Measurements from ENCODE around the gene FOXN1.

FOXN1 gene

DNA sequence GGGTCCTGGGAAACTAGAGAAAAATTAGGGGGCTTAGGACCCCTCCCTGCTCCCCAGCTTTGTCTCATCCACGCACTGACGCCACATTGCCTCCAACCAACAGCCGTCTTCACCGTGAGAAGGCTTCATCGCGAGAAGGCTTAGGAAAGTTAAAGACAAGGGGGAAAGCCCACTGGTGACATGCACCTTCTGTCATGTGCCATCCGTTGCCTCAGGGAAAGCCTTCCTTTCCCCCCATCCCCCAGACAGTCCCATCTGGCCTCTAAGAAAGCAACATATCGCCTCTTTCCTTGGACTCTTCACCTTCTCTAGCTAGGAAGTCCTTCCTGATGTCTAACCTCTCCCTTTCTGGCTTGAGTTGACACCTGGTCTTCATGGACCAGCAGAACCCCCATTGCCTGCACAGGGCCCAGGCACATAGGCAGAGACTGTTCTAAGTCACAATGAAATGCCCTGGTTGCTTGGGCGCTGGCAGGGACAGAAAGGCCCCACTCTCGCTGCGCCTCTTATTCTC is 2.1 kb downstream of the FOXN1 start:
- Histone ChIP-seq H3K79me2 (ENCODE audit: insufficient read depth, low read length) (no peaks in the 10 kb centered on the region), H3K4me1 (ENCODE audit: insufficient read depth, low read length, poor library complexity, severe bottlenecking) (no peaks in the 10 kb centered on the region), H3K4me2 (ENCODE audit: low read depth, low read length, poor library complexity, severe bottlenecking) (no peak overlapping the region), H3K36me3 (ENCODE audit: insufficient read depth, low read length) (no peaks in the 10 kb centered on the region), H4K20me1 (ENCODE audit: insufficient read depth, low read length, poor library complexity, severe bottlenecking) (no peaks in the 10 kb centered on the region), H3K27me3 (ENCODE audit: insufficient read depth, low read length, poor library complexity, severe bottlenecking) (no peaks in the 10 kb centered on the region), H3K9me3 (ENCODE audit: insufficient read depth, low read depth, low read length) (no peaks in the 10 kb centered on the region), H2AFZ (ENCODE audit: low read length) (no peak overlapping the region), H3K9me2 (replicated peaks; ENCODE audit: low read depth, low read length) (no peaks in the 10 kb centered on the region), H3F3A (ENCODE audit: low read depth) (no peaks in the 10 kb centered on the region), H3K9ac (ENCODE audit: low read depth, low read length, poor library complexity, severe bottlenecking) (no peak overlapping the region), H3K4me3 (ENCODE audit: low read length, poor library complexity, severe bottlenecking) (no peak overlapping the region)
- no peak for TF ChIP-seq EZH2phosphoT487 (IDR thresholded peaks at IDR 0.05; ENCODE audit: borderline replicate concordance)
- TF ChIP-seq, protein P1, sequence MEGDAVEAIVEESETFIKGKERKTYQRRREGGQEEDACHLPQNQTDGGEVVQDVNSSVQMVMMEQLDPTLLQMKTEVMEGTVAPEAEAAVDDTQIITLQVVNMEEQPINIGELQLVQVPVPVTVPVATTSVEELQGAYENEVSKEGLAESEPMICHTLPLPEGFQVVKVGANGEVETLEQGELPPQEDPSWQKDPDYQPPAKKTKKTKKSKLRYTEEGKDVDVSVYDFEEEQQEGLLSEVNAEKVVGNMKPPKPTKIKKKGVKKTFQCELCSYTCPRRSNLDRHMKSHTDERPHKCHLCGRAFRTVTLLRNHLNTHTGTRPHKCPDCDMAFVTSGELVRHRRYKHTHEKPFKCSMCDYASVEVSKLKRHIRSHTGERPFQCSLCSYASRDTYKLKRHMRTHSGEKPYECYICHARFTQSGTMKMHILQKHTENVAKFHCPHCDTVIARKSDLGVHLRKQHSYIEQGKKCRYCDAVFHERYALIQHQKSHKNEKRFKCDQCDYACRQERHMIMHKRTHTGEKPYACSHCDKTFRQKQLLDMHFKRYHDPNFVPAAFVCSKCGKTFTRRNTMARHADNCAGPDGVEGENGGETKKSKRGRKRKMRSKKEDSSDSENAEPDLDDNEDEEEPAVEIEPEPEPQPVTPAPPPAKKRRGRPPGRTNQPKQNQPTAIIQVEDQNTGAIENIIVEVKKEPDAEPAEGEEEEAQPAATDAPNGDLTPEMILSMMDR (conservative IDR thresholded peaks at IDR 0.05; ENCODE audit: low read length) = no peak

DNA sequence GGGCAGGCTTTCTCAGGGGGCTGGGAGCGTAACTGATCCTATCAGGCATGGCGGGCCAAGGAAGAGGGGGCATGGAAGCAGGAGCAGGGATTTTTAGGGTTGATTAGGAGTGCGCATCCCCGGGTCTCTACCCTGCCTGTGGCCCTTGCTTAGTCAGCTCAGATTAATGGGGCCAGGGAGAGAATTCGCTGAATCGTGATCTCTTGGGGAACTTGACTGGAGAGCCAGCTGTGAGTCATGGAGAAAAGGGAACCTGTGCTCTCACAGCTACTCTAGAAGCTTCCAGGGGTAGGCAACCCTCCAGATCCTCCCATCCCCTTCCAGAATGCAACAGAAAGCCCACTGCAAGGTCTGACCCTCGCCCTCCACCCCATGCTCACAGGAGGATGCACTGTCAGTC is 3.6 kb downstream of the FOXN1 start:
- H3K79me2 ChIP-seq (ENCODE audit: insufficient read depth, low read length) = no peaks in the 10 kb centered on the region
- H3K4me1 ChIP-seq (ENCODE audit: insufficient read depth, low read length, poor library complexity, severe bottlenecking) = no peaks in the 10 kb centered on the region
- no peaks in the 10 kb centered on the region for H3K27me3 ChIP-seq (ENCODE audit: insufficient read depth, low read length, poor library complexity, severe bottlenecking)
- no peak overlapping the region for H3K4me2 ChIP-seq (ENCODE audit: low read depth, low read length, poor library complexity, severe bottlenecking)
- no peak overlapping the region for H3K4me3 ChIP-seq (ENCODE audit: low read length, poor library complexity, severe bottlenecking)
- no peak overlapping the region for H3K9ac ChIP-seq (ENCODE audit: low read depth, low read length, poor library complexity, severe bottlenecking)
- no peaks in the 10 kb centered on the region for H3K9me2 ChIP-seq (replicated peaks; ENCODE audit: low read depth, low read length)
- no peak for TF ChIP-seq EZH2phosphoT487 (IDR thresholded peaks at IDR 0.05; ENCODE audit: borderline replicate concordance)
- TF ChIP-seq, protein P1 (conservative IDR thresholded peaks at IDR 0.05; ENCODE audit: low read length) = no peak
- no peaks in the 10 kb centered on the region for H3K36me3 ChIP-seq (ENCODE audit: insufficient read depth, low read length)
- H2AFZ ChIP-seq (ENCODE audit: low read length) = no peak overlapping the region
- H3K9me3 ChIP-seq (ENCODE audit: insufficient read depth, low read depth, low read length) = no peaks in the 10 kb centered on the region
- no peaks in the 10 kb centered on the region for H3F3A ChIP-seq (ENCODE audit: low read depth)
- no peaks in the 10 kb centered on the region for H4K20me1 ChIP-seq (ENCODE audit: insufficient read depth, low read length, poor library complexity, severe bottlenecking)

DNA sequence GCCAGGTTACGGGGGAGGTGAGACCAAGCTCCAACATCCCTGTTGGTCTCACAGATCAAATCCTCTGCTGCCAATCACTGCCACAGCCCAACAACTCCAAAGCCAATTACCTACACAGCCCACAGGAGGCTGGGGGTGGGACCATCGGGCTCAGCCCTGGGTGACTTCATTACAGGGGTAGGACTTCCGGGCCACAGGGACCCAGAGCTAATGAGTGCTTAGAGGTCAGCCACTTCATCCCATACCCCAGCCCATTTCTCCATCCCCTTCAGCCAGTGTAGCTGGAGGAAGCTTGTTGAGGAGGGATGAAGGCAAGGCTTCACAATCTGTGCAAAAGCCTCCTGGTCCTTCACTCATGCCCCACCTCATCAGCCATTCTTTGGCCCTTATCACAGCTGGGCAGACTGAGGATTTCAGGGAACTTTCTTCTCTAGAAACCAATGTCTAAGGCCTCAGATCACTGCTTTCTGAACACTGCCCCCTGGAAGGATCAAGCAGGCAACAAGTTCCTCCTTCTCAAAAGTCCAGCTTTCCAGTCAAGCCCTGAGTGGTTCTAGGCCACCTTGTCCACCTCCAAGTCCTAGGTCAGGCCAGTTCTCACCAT is 5.8 kb downstream of the FOXN1 start:
- Histone ChIP-seq H3K4me2 (ENCODE audit: low read depth, low read length, poor library complexity, severe bottlenecking) (no peak overlapping the region), H3K4me1 (ENCODE audit: insufficient read depth, low read length, poor library complexity, severe bottlenecking) (no peaks in the 10 kb centered on the region), H3K9ac (ENCODE audit: low read depth, low read length, poor library complexity, severe bottlenecking) (no peak overlapping the region), H3K79me2 (ENCODE audit: insufficient read depth, low read length) (no peaks in the 10 kb centered on the region), H3K36me3 (ENCODE audit: insufficient read depth, low read length) (no peaks in the 10 kb centered on the region), H3K9me3 (ENCODE audit: insufficient read depth, low read depth, low read length) (no peaks in the 10 kb centered on the region), H3K4me3 (ENCODE audit: low read length, poor library complexity, severe bottlenecking) (no peak overlapping the region), H2AFZ (ENCODE audit: low read length) (no peak overlapping the region), H3F3A (ENCODE audit: low read depth) (no peaks in the 10 kb centered on the region), H3K9me2 (replicated peaks; ENCODE audit: low read depth, low read length) (no peaks in the 10 kb centered on the region), H4K20me1 (ENCODE audit: insufficient read depth, low read length, poor library complexity, severe bottlenecking) (no peaks in the 10 kb centered on the region), H3K27me3 (ENCODE audit: insufficient read depth, low read length, poor library complexity, severe bottlenecking) (no peaks in the 10 kb centered on the region)
- TF ChIP-seq EZH2phosphoT487 (IDR thresholded peaks at IDR 0.05; ENCODE audit: borderline replicate concordance) = no peak
- TF ChIP-seq, protein P1 (conservative IDR thresholded peaks at IDR 0.05; ENCODE audit: low read length) = no peak

Measured in Loucy (cell line).